Karpas-422 (cell line): Measurements from ENCODE around the gene RPH3AL. TPM values are rescaled to one million over a fixed set of nuclear protein-coding genes. Genes with fewer than 3 reads are reported as not detected.
"Not testable (repeated sequence)": the region's sequence is repeated elsewhere in the genome, so short reads cannot be mapped to it uniquely, and the experiment has no call there.

Experiments used
- DNase-seq: peaks from one replicate; pipeline ENCODE4 v3.0.0-alpha.2; 2015
- H2AFZ ChIP-seq: fragments of 200-600 bp; sonication (generic); 2 replicates; pipeline ENCODE4 v1.6.1; 2014; ENCODE audit warnings: antibody characterized with exemption, low read length, mixed read lengths
- H3K27ac ChIP-seq: fragments of 200-600 bp; sonication (generic); 2 replicates; pipeline ENCODE4 v1.5.1; 2014; ENCODE audit warnings: mild to moderate bottlenecking, low read length, moderate library complexity
- H3K27me3 ChIP-seq: fragments of 200-600 bp; sonication (generic); 2 replicates; pipeline ENCODE4 v1.6.1; 2014; ENCODE audit warnings: low read length, mixed read lengths
- H3K36me3 ChIP-seq: fragments of 200-600 bp; sonication (generic); 2 replicates; pipeline ENCODE4 v1.6.1; 2014; ENCODE audit warnings: low read length, mixed read lengths; ENCODE audit not compliant: insufficient read depth
- H3K4me1 ChIP-seq: fragments of 200-600 bp; sonication (generic); 2 replicates; pipeline ENCODE4 v1.6.1; 2014; ENCODE audit warnings: mild to moderate bottlenecking, low read length, mixed read lengths
- H3K4me2 ChIP-seq: fragments of 200-600 bp; sonication (generic); 2 replicates; pipeline ENCODE4 v1.6.1; 2014; ENCODE audit warnings: low read length, low read depth, mild to moderate bottlenecking; ENCODE audit not compliant: poor library complexity, severe bottlenecking
- H3K4me3 ChIP-seq: fragments of 200-600 bp; sonication (generic); 2 replicates; pipeline ENCODE4 v1.5.1; 2014; ENCODE audit warnings: mild to moderate bottlenecking, antibody characterized with exemption, low read length, mixed read lengths
- H3K79me2 ChIP-seq: fragments of 200-600 bp; sonication (generic); 2 replicates; pipeline ENCODE4 v1.6.1; 2014; ENCODE audit warnings: mild to moderate bottlenecking, low read length, mixed read lengths
- H3K9ac ChIP-seq: fragments of 200-600 bp; sonication (generic); 2 replicates; pipeline ENCODE4 v1.6.0; 2014; ENCODE audit warnings: low read length
- H3K9me2 ChIP-seq: fragments of 200-600 bp; sonication (generic), shearing (Covaris generic); replicated peaks from 2 replicates; pipeline ENCODE4 v1.6.0; 2014; ENCODE audit warnings: mild to moderate bottlenecking, low read length, moderate library complexity; ENCODE audit not compliant: insufficient read depth
- H3K9me3 ChIP-seq: fragments of 300-700, 200-600 bp; sonication (generic); 2 replicates; pipeline ENCODE4 v1.6.1; 2014; ENCODE audit warnings: low read length, mixed read lengths
- H4K20me1 ChIP-seq: fragments of 200-600 bp; sonication (generic); 2 replicates; pipeline ENCODE4 v1.6.1; 2014; ENCODE audit warnings: mild to moderate bottlenecking, antibody characterized with exemption, low read length, low read depth; ENCODE audit not compliant: insufficient read depth
- total RNA-seq: library from RNA; depleted of rRNA; stranded (reverse); fragments of >200 nt; shearing (Covaris generic); gene quantifications from 2 replicates; pipeline ENCODE4 v1.2.3, GENCODE V29; 2014; ENCODE audit warnings: low replicate concordance

Gene RPH3AL
- total RNA-seq, 1 experiment from 2014 or later = not detected

- H3K9me2 ChIP-seq = no peaks in the 10 kb centered on the region
- H3K27ac ChIP-seq = no peak overlapping the region
- no peak overlapping the region for H3K9ac ChIP-seq
- no peaks in the 10 kb centered on the region for H3K36me3 ChIP-seq
- no peaks in the 10 kb centered on the region for H3K4me1 ChIP-seq
- H3K27me3 ChIP-seq = no peaks in the 10 kb centered on the region
- no peaks in the 10 kb centered on the region for H3K79me2 ChIP-seq
- H3K4me2 ChIP-seq = no peak overlapping the region
- DNase-seq = no peak
- no peak overlapping the region for H3K4me3 ChIP-seq
- no peak overlapping the region for H2AFZ ChIP-seq
- H4K20me1 ChIP-seq = no peaks in the 10 kb centered on the region
- no peaks in the 10 kb centered on the region for H3K9me3 ChIP-seq
These were observed 78.4 kb downstream of the RPH3AL start for GRCh38 chr17:273981-274832.

DNA sequence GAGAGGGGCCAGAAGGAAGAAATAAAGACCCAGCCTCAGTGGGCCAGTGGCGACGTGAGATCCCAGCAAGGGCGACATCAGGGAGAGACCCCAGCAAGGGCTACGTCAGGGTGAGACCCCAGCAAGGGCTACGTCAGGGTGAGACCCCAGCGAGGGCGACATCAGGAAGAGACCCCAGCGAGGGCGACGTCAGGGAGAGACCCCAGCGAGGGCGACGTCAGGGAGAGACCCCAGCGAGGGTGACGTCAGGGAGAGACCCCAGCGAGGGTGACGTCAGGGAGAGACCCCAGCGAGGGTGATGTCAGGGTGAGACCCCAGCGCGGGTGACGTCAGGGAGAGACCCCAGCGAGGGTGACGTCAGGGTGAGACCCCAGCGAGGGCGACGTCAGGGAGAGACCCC, 79.8 kb downstream of the RPH3AL start:
- not testable (repeated sequence) for H3K4me3 ChIP-seq, H2AFZ ChIP-seq, DNase-seq, H3K9me3 ChIP-seq, H3K36me3 ChIP-seq, H3K79me2 ChIP-seq, H3K9me2 ChIP-seq, H3K27ac ChIP-seq, H4K20me1 ChIP-seq, H3K4me1 ChIP-seq, H3K9ac ChIP-seq, H3K4me2 ChIP-seq, H3K27me3 ChIP-seq

DNA sequence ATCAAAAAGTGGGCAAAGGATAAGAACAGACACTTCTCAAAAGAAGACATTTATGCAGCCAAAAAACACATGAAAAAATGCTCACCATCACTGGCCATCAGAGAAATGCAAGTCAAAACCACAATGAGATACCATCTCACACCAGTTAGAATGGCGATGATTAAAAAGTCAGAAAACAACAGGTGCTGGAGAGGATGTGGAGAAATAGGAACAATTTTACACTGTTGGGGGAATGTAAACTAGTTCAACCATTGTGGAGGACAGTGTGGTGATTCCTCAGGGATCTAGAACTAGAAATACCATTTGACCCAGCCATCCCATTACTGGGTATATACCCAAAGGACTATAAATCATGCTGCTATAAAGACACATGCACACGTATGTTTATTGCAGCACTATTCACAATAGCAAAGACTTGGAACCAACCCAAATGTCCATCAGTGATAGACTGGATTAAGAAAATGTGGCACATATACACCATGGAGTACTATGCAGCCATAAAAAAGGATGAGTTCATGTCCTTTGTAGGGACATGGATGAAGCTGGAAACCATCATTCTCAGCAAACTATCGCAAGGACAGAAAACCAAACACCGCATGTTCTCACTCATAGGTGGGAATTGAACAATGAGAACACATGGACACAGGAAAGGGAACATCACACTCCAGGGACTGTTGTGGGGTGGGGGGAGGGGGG, 80.5 kb downstream of the RPH3AL start:
- H3K9me2 ChIP-seq, H3K9me3 ChIP-seq: not testable (repeated sequence)

GRCh38 chr17:269616-270514, 82.7 kb downstream of the RPH3AL start:
- Histone ChIP-seq H2AFZ (no peak overlapping the region), H3K4me1 (no peaks in the 10 kb centered on the region)

More for the DNA sequence above, 80.5 kb downstream of the RPH3AL start:
- not testable (repeated sequence) for DNase-seq, H3K27me3 ChIP-seq, H3K4me1 ChIP-seq, H3K4me3 ChIP-seq, H4K20me1 ChIP-seq, H3K9ac ChIP-seq, H3K4me2 ChIP-seq, H2AFZ ChIP-seq, H3K79me2 ChIP-seq, H3K27ac ChIP-seq, H3K36me3 ChIP-seq

GRCh38 chr17:266701-267667, 85.6 kb downstream of the RPH3AL start:
- Histone ChIP-seq H3K36me3 (no peaks in the 10 kb centered on the region), H3K4me1 (no peaks in the 10 kb centered on the region), H3K9me2 (no peaks in the 10 kb centered on the region), H3K9me3 (no peaks in the 10 kb centered on the region), H3K9ac (no peak overlapping the region), H3K4me3 (no peak overlapping the region), H3K79me2 (no peaks in the 10 kb centered on the region), H4K20me1 (no peaks in the 10 kb centered on the region), H3K27ac (no peak overlapping the region), H3K27me3 (no peaks in the 10 kb centered on the region), H2AFZ (no peak overlapping the region), H3K4me2 (no peak overlapping the region)
- no peak for DNase-seq

More at GRCh38 chr17:269616-270514, 82.7 kb downstream of the RPH3AL start:
- Histone ChIP-seq H3K27me3 (no peaks in the 10 kb centered on the region), H3K9me2 (no peaks in the 10 kb centered on the region), H3K27ac (no peak overlapping the region), H3K79me2 (no peaks in the 10 kb centered on the region), H3K36me3 (no peaks in the 10 kb centered on the region), H4K20me1 (no peaks in the 10 kb centered on the region), H3K9ac (no peak overlapping the region), H3K9me3 (no peaks in the 10 kb centered on the region), H3K4me3 (no peak overlapping the region), H3K4me2 (no peak overlapping the region)
- no peak for DNase-seq

GRCh38 chr17:266219-266618, 86.4 kb downstream of the RPH3AL start:
- H3K9me3 ChIP-seq = no peaks in the 10 kb centered on the region
- H3K4me1 ChIP-seq = no peaks in the 10 kb centered on the region
- no peaks in the 10 kb centered on the region for H3K9me2 ChIP-seq
- H3K27ac ChIP-seq = no peak overlapping the region
- H3K4me3 ChIP-seq = no peak overlapping the region
- no peaks in the 10 kb centered on the region for H3K27me3 ChIP-seq
- H2AFZ ChIP-seq = no peak overlapping the region
- H3K9ac ChIP-seq = no peak overlapping the region
- DNase-seq = no peak
- no peak overlapping the region for H3K4me2 ChIP-seq
- no peaks in the 10 kb centered on the region for H3K79me2 ChIP-seq
- no peaks in the 10 kb centered on the region for H3K36me3 ChIP-seq
- H4K20me1 ChIP-seq = no peaks in the 10 kb centered on the region

- Histone ChIP-seq H3K27ac (no peak overlapping the region), H3K36me3 (no peaks in the 10 kb centered on the region), H4K20me1 (no peaks in the 10 kb centered on the region), H3K4me3 (no peak overlapping the region), H3K27me3 (no peaks in the 10 kb centered on the region), H3K4me1 (peaks cover 1% of the 10 kb centered on the region; the same call in 1 of the 2 replicates), H3K9ac (no peak overlapping the region), H3K79me2 (no peaks in the 10 kb centered on the region), H3K9me3 (no peaks in the 10 kb centered on the region), H2AFZ (no peak overlapping the region), H3K4me2 (no peak overlapping the region), H3K9me2 (no peaks in the 10 kb centered on the region)
- no peak for DNase-seq
These were observed 86.9 kb downstream of the RPH3AL start for GRCh38 chr17:265718-266117.
